ENCODE results near the gene MCM5.
"Not testable (repeated sequence)": the region's sequence is repeated elsewhere in the genome, so short reads cannot be mapped to it uniquely, and the experiment has no call there.

The MCM5 gene

DNA sequence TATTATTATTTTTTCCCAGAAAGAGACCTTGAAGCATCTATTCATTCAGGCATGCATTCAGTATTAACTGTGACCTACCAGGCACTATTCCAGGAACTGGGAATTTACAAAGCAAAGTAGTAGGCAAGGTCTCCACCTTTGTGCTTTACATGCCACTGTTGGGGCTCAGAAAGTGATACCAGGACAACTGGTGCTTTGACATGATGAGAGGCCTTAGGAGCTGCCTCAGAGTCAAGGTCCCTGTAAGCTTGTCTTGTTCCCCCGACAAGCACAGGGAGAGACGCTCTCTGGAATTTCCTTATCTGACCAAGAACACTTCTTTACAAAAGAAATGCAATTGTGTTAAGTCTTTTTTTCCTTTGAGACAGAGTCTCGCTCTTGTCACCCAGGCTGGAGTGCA is 21.3 kb upstream of the MCM5 start:
- in situ Hi-C loops (cut with HindIII; ENCODE audit: low sequenced_read_pairs), result no loop called here

DNA sequence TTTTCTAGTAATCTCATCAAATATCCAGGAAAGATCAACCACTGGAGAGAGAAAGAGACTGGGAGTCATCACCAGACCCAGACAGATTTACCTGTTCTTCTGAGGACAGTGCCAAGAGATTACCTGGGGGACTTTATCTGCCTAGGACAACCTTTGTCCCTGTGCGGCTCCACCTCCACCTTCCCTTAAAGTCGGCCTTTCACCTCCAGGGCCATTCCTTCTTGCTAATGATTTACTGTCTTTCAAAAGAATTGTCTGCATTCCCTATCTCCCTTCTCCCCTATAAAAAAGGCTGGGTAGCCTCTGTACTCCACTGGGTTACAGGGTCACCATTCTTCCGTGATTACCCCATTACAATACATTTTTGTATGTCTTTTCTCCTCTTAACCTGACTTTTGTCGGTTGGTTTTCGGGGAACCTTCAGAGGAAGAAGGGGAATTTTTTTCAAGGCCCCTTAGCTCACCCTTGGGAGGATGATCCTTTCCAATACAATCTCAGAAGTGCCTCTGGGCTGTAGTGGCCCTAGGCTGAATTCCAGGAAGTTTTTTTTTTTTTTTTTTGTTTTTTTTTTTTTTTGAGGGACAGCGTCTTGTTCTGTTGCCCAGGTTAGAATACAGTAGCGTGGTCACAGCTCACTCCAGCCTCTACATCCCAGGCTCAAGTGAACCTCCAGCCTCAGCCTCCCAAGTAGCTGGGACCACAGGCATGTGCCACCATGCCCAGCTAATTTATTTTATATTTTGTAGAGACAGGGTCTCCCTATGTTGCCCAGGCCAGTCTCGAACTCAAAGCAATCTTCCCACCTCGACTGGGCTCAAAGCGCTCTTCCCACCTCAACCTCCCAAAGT is 20.6 kb upstream of the MCM5 start:
- in situ Hi-C loops (cut with HindIII; ENCODE audit: low sequenced_read_pairs), result no loop called here

DNA sequence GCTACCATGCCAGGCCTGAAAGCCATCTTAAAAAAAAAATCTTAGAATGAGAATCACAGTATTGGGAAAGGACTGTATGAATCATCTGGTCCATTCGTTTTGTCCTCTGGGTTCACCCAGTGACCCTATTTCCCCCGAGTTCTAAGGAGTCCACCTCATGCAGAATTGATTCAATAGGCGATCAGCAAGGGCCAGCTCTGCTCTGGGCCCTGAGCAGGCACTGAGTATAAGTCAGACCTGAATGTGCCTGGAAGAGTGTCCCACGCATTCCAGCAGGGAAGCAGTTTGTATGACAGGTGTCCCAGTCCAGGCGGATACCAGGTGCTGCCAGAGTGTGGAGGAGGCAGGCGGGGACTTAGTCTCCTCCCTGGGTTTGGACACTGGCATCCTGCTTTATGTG is 19.9 kb upstream of the MCM5 start:
- in situ Hi-C loops (cut with HindIII; ENCODE audit: low sequenced_read_pairs), result no loop called here

DNA sequence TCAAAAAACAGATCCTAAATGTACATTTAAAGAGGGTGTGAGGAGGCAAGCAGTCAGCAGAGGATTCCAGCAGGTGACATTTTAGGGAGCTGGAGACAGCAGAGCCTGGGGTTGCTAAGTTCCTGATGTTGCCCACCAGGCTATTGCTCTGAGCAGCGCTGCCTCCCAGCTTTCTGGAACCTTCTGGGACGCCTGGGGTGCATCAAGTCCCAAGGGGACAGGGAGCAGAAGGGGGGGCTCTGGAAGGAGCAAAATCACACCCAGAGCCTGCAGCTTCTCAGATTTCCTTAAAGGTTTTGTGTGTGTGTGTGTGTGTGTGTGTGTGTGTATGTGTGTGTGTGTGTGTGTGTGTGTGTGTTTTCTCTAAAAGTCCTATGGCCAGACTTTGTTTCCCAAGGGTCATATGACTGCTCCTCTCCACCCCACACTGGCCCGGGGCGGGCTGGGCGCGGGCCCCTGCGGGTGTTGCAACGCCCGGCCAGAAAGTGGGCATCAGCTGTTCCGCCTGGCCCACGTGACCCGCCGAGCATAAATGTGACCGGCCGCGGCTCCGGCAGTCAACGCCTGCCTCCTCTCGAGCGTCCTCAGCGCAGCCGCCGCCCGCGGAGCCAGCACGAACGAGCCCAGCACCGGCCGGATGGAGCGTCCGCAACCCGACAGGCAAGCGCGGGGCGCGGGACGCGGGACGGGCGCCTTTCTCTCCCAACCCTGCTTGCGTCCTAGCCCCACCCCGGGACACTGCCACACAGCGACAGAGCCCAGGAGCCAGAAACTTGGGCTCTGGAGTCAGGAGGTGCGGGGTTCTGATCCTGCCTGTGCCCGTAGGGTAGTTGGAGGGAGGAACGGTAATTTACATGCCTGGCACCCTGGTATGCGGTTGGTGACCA is 19.2 kb upstream of the MCM5 start, which contains the start of gene HMOX1:
TSS of gene HMOX1 (plus strand) at position 560 of the 887 bp plus-strand sequence. CDS start at position 638, 78 bp downstream.
- in situ Hi-C loops (cut with HindIII; ENCODE audit: low sequenced_read_pairs), result no loop called here

DNA sequence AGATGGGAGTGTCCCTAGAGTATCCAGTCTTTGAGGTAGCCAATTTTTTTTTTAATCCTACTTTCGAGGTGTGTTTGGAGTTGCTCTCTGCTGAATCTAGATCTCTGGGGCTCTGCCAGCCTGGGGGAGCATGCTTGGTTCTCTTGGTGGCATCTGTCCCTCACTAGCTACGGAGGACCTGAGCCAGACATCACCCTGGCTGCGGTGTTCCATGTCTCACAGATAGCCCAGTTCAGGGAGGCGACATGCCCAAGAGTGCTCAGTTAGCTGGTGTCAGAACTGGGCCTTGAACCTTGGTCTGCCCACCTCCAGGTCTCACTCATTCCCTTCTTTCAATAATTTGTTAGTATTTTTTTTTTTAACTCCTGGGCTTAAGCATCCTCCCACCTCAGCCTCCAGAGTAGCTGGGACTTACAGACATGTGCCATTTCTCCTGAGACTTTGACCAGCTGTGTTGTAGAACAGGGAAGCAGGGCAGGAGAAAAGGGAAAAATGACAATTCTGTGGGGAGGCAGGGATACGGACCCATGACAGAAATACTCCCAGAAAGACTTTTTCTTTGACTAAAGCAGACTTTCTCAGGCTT is 18.4 kb upstream of the MCM5 start:
- in situ Hi-C loops (cut with HindIII; ENCODE audit: low sequenced_read_pairs), result no loop called here

DNA sequence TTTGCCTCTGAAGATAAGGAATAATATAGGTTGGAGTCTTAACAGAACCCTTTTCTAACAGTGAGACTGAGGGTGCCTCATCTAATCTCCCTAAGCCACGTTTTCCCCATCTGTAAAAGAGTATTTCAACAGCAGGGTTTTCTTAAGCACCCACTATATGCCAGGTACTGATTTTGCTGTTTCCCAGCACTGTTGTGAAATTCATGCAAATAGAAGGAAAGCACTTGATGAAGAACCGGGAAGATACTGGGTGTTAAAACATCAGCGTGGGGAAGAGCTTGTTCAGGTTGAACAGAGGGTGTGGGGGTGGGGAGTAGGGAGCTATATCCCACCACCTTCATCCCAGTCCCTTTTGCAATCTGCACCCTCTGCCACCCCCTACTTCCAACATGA is 16.3 kb upstream of the MCM5 start:
- in situ Hi-C loops (cut with HindIII; ENCODE audit: low sequenced_read_pairs), result no loop called here

DNA sequence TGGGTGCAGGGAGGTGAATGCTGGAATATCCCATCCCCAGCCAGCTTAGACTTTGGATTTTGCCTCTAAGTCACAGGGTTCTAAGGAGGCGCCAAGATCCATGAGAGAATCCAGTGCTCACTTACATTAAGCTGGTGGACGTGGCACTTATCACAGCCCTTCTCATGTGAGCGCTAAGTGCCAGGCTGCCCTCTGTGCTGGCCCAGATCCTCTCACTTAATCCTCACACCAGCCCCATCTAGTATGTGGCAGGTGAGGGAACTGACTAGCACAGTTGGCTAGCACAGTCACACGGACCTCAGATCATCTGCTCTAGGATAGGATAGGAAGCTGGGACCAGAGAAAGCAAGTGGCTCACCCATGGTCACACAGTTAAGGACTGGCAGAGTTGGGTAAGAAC is 15.4 kb upstream of the MCM5 start:
- in situ Hi-C loops (cut with HindIII; ENCODE audit: low sequenced_read_pairs), result no loop called here

DNA sequence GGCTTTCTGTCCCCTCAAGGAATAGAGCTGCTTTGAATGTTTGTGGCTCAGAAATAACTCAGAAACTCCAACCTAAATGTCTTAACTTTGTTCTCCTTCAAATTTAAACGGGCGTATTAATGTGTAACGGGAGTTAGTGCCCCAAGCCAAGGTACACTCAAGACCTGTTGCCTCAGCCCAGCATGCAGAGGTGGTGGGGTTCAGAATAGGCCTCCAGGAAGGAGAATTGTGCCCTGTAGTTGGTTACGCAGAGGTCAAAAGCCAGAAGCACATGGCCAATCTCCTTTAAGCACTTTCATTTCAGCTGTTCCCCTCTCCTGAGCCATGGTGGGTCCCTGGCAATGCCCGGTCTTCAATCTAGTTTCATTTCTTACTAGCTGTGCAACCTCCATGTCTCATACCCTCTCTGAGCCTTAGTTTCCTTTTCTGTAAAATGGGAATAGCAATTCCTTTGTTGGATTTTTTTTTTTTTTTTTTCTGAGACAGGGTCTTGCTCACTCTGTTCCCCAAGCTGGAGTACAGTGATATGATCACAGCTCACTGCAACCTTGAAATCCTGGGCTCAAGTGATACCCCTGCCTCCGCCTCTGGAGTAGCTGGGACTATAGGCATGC is 14.9 kb upstream of the MCM5 start:
- in situ Hi-C loops (cut with HindIII; ENCODE audit: low sequenced_read_pairs), result no loop called here

DNA sequence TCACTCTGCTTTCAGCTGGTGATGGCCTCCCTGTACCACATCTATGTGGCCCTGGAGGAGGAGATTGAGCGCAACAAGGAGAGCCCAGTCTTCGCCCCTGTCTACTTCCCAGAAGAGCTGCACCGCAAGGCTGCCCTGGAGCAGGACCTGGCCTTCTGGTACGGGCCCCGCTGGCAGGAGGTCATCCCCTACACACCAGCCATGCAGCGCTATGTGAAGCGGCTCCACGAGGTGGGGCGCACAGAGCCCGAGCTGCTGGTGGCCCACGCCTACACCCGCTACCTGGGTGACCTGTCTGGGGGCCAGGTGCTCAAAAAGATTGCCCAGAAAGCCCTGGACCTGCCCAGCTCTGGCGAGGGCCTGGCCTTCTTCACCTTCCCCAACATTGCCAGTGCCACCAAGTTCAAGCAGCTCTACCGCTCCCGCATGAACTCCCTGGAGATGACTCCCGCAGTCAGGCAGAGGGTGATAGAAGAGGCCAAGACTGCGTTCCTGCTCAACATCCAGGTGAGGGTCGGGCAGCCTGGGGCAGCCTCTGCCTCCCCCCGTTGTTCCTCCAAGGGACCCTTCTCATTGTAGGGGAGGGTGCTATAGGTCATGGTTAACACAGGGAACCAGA is 13.2 kb upstream of the MCM5 start:
- in situ Hi-C loops (cut with HindIII; ENCODE audit: low sequenced_read_pairs), result no loop called here

DNA sequence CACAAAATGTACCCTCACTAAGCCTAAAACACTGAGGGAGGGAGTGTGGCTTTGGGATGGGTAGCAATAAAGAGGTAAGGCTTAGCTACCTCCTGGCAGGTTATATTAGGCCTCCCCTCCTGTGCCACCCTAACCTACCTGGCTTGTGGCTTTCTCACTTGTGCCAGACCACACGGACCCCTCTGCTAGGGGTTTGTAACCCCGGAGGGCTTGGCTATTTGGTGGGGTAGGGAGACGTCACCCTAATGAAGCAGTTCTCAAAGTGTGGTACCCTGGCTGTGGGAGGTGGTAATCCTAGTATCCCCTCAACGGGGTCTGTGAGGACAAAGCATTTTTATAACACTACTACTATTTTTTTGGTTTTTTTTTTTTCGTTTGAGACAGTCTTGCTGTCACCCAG is 9.0 kb upstream of the MCM5 start:
- in situ Hi-C loops (cut with HindIII; ENCODE audit: low sequenced_read_pairs), result no loop called here

DNA sequence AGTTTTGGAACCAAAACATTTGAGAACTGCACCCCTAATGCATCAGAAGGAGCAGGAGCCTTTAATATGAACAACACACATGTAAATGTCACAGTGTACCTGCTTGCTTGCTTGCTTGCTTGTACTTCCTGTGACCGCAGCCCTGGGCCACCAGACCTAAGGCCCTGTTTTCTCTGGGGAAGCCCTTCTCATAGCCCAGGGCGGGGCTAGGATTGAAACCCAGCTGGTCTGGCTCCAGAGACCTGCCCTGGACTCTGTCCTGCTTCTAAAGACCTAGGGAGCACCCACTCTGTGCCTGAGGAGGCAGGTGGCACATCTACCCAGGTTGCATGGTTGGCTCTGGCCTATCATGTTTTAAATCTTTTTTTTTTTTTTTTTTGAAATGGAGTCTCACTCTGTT is 7.6 kb upstream of the MCM5 start:
- in situ Hi-C loops (cut with HindIII; ENCODE audit: low sequenced_read_pairs), result no loop called here

DNA sequence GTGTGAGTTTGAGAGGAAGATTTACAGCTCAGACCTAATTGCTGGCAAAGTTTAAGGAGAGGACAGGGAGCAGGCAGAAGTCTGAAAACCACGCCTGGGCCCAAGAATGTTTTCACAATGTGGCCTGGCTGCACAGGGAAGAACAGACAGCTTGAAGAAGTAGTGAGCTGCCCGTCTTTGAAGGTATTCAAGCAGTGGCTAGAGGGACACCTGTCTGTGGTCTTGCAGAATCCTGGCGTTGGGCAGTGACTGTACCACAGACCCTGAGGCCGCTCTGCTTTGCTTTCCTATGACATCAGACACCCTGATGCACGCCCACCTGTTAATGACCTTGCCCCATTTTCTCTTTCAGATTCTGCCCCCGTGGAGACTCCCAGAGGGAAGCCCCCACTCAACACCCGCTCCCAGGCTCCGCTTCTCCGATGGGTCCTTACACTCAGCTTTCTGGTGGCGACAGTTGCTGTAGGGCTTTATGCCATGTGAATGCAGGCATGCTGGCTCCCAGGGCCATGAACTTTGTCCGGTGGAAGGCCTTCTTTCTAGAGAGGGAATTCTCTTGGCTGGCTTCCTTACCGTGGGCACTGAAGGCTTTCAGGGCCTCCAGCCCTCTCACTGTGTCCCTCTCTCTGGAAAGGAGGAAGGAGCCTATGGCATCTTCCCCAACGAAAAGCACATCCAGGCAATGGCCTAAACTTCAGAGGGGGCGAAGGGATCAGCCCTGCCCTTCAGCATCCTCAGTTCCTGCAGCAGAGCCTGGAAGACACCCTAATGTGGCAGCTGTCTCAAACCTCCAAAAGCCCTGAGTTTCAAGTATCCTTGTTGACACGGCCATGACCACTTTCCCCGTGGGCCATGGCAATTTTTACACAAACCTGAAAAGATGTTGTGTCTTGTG is 6.6 kb upstream of the MCM5 start:
- in situ Hi-C loops (cut with HindIII; ENCODE audit: low sequenced_read_pairs), result no loop called here

DNA sequence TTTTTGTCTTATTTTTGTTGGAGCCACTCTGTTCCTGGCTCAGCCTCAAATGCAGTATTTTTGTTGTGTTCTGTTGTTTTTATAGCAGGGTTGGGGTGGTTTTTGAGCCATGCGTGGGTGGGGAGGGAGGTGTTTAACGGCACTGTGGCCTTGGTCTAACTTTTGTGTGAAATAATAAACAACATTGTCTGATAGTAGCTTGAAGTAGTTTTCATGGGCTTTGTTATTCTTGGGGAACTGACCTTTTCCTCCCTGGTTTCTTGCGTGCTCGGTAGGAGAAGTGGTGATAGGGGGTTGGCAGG is 6.0 kb upstream of the MCM5 start:
- in situ Hi-C loops (cut with HindIII; ENCODE audit: low sequenced_read_pairs), result no loop called here

DNA sequence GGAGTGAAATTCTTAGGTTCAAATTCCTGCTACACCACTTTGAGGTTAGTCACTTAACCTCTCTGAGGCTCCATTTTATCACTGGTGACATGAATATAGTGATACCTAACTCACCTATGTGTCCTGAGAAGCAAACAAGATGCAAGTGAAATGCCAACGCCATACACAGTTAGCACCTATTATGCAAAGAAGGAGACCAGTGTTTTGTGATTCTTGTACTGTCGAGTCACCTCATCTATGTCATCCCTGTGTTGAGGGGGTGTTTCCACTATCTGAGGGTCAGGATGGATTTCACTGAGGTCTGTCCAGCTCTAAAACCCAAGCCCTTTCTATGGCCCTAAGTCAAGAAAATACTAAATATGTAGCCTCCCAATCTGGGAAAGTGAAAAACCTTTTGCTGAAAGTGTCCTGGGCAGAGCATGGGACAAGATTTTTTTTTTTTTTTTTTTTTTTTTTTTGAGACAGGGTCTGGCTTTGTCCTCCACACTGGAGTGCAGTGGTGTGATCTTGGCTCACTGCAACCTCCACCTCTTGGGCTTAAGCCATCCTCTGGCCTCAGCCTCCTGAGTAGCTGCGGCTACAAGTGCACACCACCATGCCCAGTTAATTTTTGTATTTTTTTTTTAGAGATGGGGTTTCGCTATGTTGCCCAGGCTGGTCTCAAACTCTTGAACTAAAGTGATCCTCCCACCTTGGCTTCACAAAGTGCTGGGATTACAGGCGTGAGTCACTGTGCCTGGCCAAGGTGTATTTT is 5.0 kb upstream of the MCM5 start:
- in situ Hi-C loops (cut with HindIII; ENCODE audit: low sequenced_read_pairs), result no loop called here

DNA sequence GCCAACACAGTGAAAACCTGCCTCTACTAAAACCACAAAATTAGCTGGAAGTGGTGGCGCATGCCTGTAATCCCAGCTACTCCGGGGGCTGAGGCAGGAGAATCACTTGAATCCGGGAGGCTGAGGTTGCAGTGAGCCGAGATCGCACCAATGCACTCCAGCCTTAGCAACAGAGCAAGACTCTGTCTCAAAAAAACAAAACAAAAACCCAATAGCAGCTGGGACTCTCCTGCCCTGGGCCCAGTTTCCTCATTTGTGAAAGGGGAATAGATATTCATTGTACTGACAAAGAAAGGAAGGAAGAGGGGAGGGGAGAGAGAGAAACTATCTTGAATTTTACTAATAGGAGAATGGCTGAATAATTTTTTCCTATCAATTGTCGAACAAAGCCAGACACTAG is 3.3 kb upstream of the MCM5 start:
- in situ Hi-C loops (cut with HindIII; ENCODE audit: low sequenced_read_pairs), result not testable (repeated sequence)

DNA sequence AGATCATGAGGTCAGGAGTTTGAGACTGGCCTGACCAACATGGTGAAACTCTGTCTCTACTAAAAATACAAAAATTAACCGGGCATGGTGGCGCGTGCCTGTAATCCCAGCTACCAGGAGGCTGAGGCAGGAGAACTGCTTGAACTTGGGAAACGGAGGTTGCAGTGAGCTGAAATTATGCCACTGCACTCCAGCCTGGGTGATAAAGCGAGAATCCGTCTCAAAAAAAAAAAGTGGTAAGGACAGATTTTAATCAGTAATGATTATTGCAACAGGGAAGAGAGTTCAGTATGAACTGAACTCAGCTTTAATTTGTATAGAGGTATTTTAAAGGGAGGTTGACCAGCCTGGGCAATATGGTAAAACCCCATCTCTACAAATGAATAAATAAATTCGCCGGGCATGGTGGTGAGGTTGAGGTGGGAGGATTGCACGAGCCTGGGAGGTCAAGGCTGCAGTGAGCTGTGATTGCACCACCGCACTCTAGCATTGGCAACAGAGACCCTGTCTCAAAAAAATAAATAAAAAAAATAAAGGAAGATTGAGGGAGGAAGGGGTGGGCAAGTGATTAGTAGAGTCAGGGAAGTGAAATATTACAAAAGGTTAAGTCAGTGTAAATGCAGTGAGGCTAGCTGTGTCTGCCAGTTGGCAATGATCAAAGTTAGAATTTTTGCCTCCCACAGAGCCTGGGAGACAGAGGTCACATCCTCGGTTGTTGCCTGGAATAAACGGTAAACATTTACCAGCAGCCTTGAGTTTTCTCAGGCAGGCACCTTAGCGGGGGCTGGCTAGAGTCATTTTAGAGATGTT is 2.6 kb upstream of the MCM5 start:
- in situ Hi-C loops (cut with HindIII; ENCODE audit: low sequenced_read_pairs), result no loop called here

DNA sequence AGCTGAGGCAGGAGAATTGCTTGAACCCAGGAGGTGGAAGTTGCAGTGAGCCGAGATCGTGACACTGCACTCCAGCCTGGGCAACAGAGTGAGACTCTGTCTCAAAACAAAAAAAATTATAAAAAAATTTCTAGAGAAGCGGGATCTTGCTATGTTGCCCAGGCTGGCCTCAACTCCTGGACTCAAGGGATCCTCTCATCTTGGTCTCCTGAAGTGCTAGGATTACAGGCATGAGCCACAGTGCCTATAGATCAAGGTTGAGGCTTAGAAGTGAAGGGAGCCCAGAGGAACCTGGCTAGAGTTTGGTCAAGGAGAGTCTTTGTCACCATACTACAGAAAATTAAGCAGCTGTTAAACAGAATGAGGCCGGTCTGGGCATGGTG is 1.4 kb upstream of the MCM5 start:
- in situ Hi-C loops (cut with HindIII; ENCODE audit: low sequenced_read_pairs), result no loop called here

DNA sequence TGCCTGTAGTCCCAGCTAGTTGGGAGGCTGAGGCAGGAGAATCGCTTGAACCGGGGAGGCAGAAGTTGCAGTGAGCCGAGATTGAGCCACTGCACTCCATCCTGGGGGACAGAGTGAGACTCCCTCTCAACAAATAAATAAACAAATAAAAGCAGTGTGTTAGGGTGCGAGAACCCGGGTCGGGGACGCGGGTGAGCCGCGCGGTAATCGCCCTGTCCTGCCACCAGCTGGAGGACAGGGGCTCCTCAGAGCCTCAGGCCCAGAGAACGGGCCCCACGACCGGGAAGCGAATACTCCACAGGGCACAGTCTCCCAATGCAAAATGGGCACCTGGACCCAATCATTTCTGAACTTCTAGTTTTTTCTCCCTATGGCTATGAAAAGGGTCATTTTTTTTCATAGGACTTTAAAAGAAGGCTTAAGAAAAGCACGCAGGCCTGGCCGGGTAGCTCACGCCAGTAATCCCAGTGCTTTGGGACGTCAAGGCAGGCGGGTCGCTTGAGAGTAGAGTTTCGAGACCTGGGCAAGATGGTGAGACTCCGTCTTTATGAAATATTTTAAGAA is 744 bp upstream of the MCM5 start:
- in situ Hi-C loops (cut with HindIII; ENCODE audit: low sequenced_read_pairs), result no loop called here
